HG03442 (cell line): ENCODE results near the gene HGS.
"Not testable (repeated sequence)": the region's sequence is repeated elsewhere in the genome, so short reads cannot be mapped to it uniquely, and the experiment has no call there.

Source experiments
- ATAC-seq: cut with Tn5 transposase; IDR thresholded peaks from one replicate; pipeline ENCODE4 v1.9.1; 2021; ENCODE audit warnings: mild to moderate bottlenecking, moderate library complexity; ENCODE audit not compliant: unreplicated experiment

HGS gene

GRCh38 chr17:81656118-81656743 is 27.6 kb upstream of the HGS start, which contains the start of gene PDE6G:
Gene PDE6G, minus strand, starts transcription at chr17:81656542. Its CDS starts 3,237 bp downstream, at chr17:81653305.
- no peak for ATAC-seq

GRCh38 chr17:81656835-81657234 is 27.0 kb upstream of the HGS start:
- no peak for ATAC-seq

GRCh38 chr17:81659038-81659437 is 24.8 kb upstream of the HGS start:
- no peak for ATAC-seq

GRCh38 chr17:81660441-81660840 is 23.4 kb upstream of the HGS start:
- no peak for ATAC-seq

GRCh38 chr17:81662002-81662401 is 21.8 kb upstream of the HGS start:
- ATAC-seq, result no peak

GRCh38 chr17:81664051-81664470 is 19.8 kb upstream of the HGS start:
- no peak for ATAC-seq

- ATAC-seq, result peak; percentile 5
Observed at GRCh38 chr17:81665205-81666091, 18.4 kb upstream of the HGS start.

- peak; percentile 15 for ATAC-seq
Observed at GRCh38 chr17:81666092-81666341, 17.8 kb upstream of the HGS start.

GRCh38 chr17:81666342-81667191 is 17.2 kb upstream of the HGS start, which contains the start of the genes CCDC137 and OXLD1:
Gene CCDC137, plus strand, starts transcription at chr17:81666737. Its CDS starts 30 bp downstream, at chr17:81666767.
Gene OXLD1, minus strand, starts transcription at chr17:81666605. Its CDS starts 28 bp downstream, at chr17:81666577.
- ATAC-seq, result peak; percentile 86

- ATAC-seq, result no peak
Observed at GRCh38 chr17:81667754-81668153, 16.1 kb upstream of the HGS start.

- ATAC-seq, result no peak
Observed at GRCh38 chr17:81672504-81672903, 11.3 kb upstream of the HGS start.

GRCh38 chr17:81672954-81673353 is 10.9 kb upstream of the HGS start:
- no peak for ATAC-seq

GRCh38 chr17:81673561-81674258 is 10.1 kb upstream of the HGS start:
- ATAC-seq, result no peak

GRCh38 chr17:81675515-81676221 is 8.1 kb upstream of the HGS start:
- not testable (repeated sequence) for ATAC-seq

- no peak for ATAC-seq
Observed at GRCh38 chr17:81676906-81677305, 6.9 kb upstream of the HGS start.

- ATAC-seq, result no peak
Observed at GRCh38 chr17:81680150-81680549, 3.7 kb upstream of the HGS start.

- ATAC-seq, result no peak
Observed at GRCh38 chr17:81681672-81682071, 2.1 kb upstream of the HGS start.

GRCh38 chr17:81682565-81683207 is 1.1 kb upstream of the HGS start:
- ATAC-seq, result no peak

- ATAC-seq, result peak; percentile 1
Observed at GRCh38 chr17:81683208-81683583, 615 bp upstream of the HGS start.
